Measurements from ENCODE around the gene GCSAML.

- no peak for TF ChIP-seq CTCF (IDR thresholded peaks at IDR 0.05)
- no peak for TF ChIP-seq POLR2A (IDR thresholded peaks at IDR 0.05)
Measured at GRCh38 chr1:247614625-247615024, 65.7 kb downstream of the GCSAML start.
